Colonic mucosa (tissue), 4 donors: ENCODE results near the gene DNPEP. TPM values are rescaled to one million over a fixed set of nuclear protein-coding genes. Genes with fewer than 3 reads are reported as not detected.

Source experiments
- DNase-seq: peaks from one replicate; pipeline ENCODE4 v3.0.0-alpha.2; 2020
- H3K27ac ChIP-seq: fragments of 200-600 bp; one replicate; pipeline ENCODE4 v1.8.0; 2021
- H3K27me3 ChIP-seq: fragments of 200-600 bp; one replicate; pipeline ENCODE4 v1.8.0; 2021
- H3K36me3 ChIP-seq: fragments of 200-600 bp; one replicate; pipeline ENCODE4 v1.8.0; 2021
- H3K4me1 ChIP-seq: fragments of 200-600 bp; one replicate; pipeline ENCODE4 v1.8.0; 2021; ENCODE audit warnings: mild to moderate bottlenecking
- H3K4me3 ChIP-seq: fragments of 200-600 bp; one replicate; pipeline ENCODE4 v1.8.0; 2021
- H3K9ac ChIP-seq, 2 donors: one replicate each; pipeline ENCODE4 v1.7.0; 2013; ENCODE audit warnings: control low read depth in 2 of 2, low read depth in 2 of 2, low read length in 2 of 2
- H3K9me3 ChIP-seq: fragments of 200-600 bp; one replicate; pipeline ENCODE4 v1.8.0; 2021
- CTCF ChIP-seq: fragments of 200-600 bp; IDR thresholded peaks from one replicate; pipeline ENCODE4 v1.8.0; 2022; ENCODE audit warnings: antibody characterized with exemption, mild to moderate bottlenecking
- intact Hi-C: fragments of 100-400 bp; cut with DNase I; formaldehyde crosslinking; loops from one replicate; pipeline ENCODE4 v1.14.1; 2022
- total RNA-seq, 2 donors: library from RNA; stranded (reverse); fragmentation: NEBNext Ultra II Directional in 1 of 2; extraction: Animal tissue kit (Norgen Biotek cat#: 25700) in 1 of 2; gene quantifications; one replicate each; pipeline ENCODE4 v1.2.1, GENCODE V29; 2021
- donor health status: healthy.
- donor health status: DM: no; HTN: no; CAD: no.
- donor health status: DM: no; HTN: no; CAD: no.

The DNPEP gene
- total RNA-seq, 2 donors from 2014 or later: 96.1 to 96.7 TPM

- H3K27me3 ChIP-seq: no peaks in the 10 kb centered on the region
- no peaks in the 10 kb centered on the region for H3K4me1 ChIP-seq
- H3K27ac ChIP-seq: no peak overlapping the region
- no peak overlapping the region for H3K4me3 ChIP-seq
- H3K36me3 ChIP-seq: no peaks in the 10 kb centered on the region
- DNase-seq: no peak
- no peak overlapping the region for H3K9ac ChIP-seq
- intact Hi-C loops: no loop called here
- no peaks in the 10 kb centered on the region for H3K9me3 ChIP-seq
- TF ChIP-seq CTCF: no peak
These were observed 61.9 kb downstream of the DNPEP start for GRCh38 chr2:219325657-219326315.

- intact Hi-C loops: no loop called here
- H3K4me3 ChIP-seq: no peak overlapping the region
- H3K9ac ChIP-seq: no peak overlapping the region
- H3K36me3 ChIP-seq: no peaks in the 10 kb centered on the region
- no peaks in the 10 kb centered on the region for H3K9me3 ChIP-seq
- H3K4me1 ChIP-seq: no peaks in the 10 kb centered on the region
- H3K27ac ChIP-seq: no peak overlapping the region
- TF ChIP-seq CTCF: no peak
- no peaks in the 10 kb centered on the region for H3K27me3 ChIP-seq
- no peak for DNase-seq
These were observed 62.6 kb downstream of the DNPEP start for GRCh38 chr2:219325136-219325535.

GRCh38 chr2:219323434-219323833, 64.3 kb downstream of the DNPEP start:
- no peak for DNase-seq
- Histone ChIP-seq H3K9ac (no peak overlapping the region), H3K4me1 (no peaks in the 10 kb centered on the region), H3K36me3 (no peaks in the 10 kb centered on the region), H3K27ac (no peak overlapping the region), H3K27me3 (no peaks in the 10 kb centered on the region), H3K9me3 (no peaks in the 10 kb centered on the region), H3K4me3 (no peak overlapping the region)
- intact Hi-C loops: no loop called here
- no peak for TF ChIP-seq CTCF

Other genes with a start within 250 kb of the DNPEP start
- 10 to 100 TPM; 30.7 to 51.1 TPM for gene NHEJ1, start 227.1 kb downstream of the DNPEP start, total RNA-seq
- gene SLC23A3, start 217.9 kb downstream of the DNPEP start, total RNA-seq: 10 to 100 TPM in 1 of 2 donors, 1 to 10 TPM in 1; 4.7 to 13.8 TPM
- gene CNPPD1, start 211.0 kb downstream of the DNPEP start, total RNA-seq: 10 to 100 TPM; 80.7 to 98.2 TPM
- gene RETREG2, start 209.6 kb downstream of the DNPEP start, total RNA-seq: 100 to 1,000 TPM in 1 of 2 donors, 10 to 100 TPM in 1; 94.4 to 116 TPM
- gene ZFAND2B, start 181.1 kb downstream of the DNPEP start, total RNA-seq: 10 to 100 TPM; 65.5 to 74.6 TPM
- gene ABCB6, start 169.0 kb downstream of the DNPEP start, total RNA-seq: 10 to 100 TPM; 16.9 to 27.1 TPM
- 10 to 100 TPM; 56.4 to 63.8 TPM for gene ATG9A, start 158.3 kb downstream of the DNPEP start, total RNA-seq
- 10 to 100 TPM; 56.7 to 67.1 TPM for gene ANKZF1, start 158.1 kb downstream of the DNPEP start, total RNA-seq
- gene GLB1L, start 142.5 kb downstream of the DNPEP start, total RNA-seq: 1 to 10 TPM; 2.1 to 2.5 TPM
- gene STK16, start 142.4 kb downstream of the DNPEP start, total RNA-seq: 10 to 100 TPM; 30.1 to 35.8 TPM
- gene TUBA4B, start 134.7 kb downstream of the DNPEP start, total RNA-seq: not detected
- gene TUBA4A, start 134.0 kb downstream of the DNPEP start, total RNA-seq: 100 to 1,000 TPM in 1 of 2 donors, 10 to 100 TPM in 1; 68.4 to 149 TPM
- gene DNAJB2, start 108.5 kb downstream of the DNPEP start, total RNA-seq: 10 to 100 TPM; 65.8 to 71.1 TPM
- gene PTPRN, start 78.5 kb downstream of the DNPEP start, total RNA-seq: 1 to 10 TPM; 1.9 to 2.0 TPM
- not detected for gene RESP18, start 55.2 kb downstream of the DNPEP start, total RNA-seq
- 100 to 1,000 TPM in 1 of 2 donors, 10 to 100 TPM in 1; 24.0 to 917 TPM for gene DES, start 30.5 kb upstream of the DNPEP start, total RNA-seq
- gene SPEG, start 46.9 kb upstream of the DNPEP start, total RNA-seq: 10 to 100 TPM in 1 of 2 donors, 1 to 10 TPM in 1; 6.2 to 19.3 TPM
- 10 to 100 TPM; 49.7 to 86.1 TPM for gene GMPPA, start 111.0 kb upstream of the DNPEP start, total RNA-seq
- gene ASIC4, start 126.6 kb upstream of the DNPEP start, total RNA-seq: under 1 TPM in 1 of 2 donors, not detected in 1; 0.12 TPM
- gene CHPF, start 155.9 kb upstream of the DNPEP start, total RNA-seq: 10 to 100 TPM; 43.1 to 43.5 TPM
- 1 to 10 TPM; 1.7 to 2.9 TPM for gene TMEM198, start 156.1 kb upstream of the DNPEP start, total RNA-seq
- 10 to 100 TPM in 1 of 2 donors, 1 to 10 TPM in 1; 9.9 to 13.2 TPM for gene OBSL1, start 183.6 kb upstream of the DNPEP start, total RNA-seq
- not detected for gene INHA, start 184.4 kb upstream of the DNPEP start, total RNA-seq
- gene STK11IP, start 209.9 kb upstream of the DNPEP start, total RNA-seq: 10 to 100 TPM; 25.4 to 42.7 TPM
- under 1 TPM; 0.47 to 0.72 TPM for gene SLC4A3, start 239.7 kb upstream of the DNPEP start, total RNA-seq